NK-92 (cell line): ENCODE measurements around the gene ATP1A1.

Experiments
- DNase-seq: peaks from one replicate; lab custom pipeline; 2025; ENCODE audit not compliant: unreplicated experiment; lab: John Stamatoyannopoulos, UW

Gene ATP1A1

GRCh38 chr1:116370181-116370580, 2.9 kb upstream of the ATP1A1 start:
- DNase-seq = no peak

- DNase-seq = no peak
Measured at GRCh38 chr1:116371752-116372151, 1.3 kb upstream of the ATP1A1 start.

DNA sequence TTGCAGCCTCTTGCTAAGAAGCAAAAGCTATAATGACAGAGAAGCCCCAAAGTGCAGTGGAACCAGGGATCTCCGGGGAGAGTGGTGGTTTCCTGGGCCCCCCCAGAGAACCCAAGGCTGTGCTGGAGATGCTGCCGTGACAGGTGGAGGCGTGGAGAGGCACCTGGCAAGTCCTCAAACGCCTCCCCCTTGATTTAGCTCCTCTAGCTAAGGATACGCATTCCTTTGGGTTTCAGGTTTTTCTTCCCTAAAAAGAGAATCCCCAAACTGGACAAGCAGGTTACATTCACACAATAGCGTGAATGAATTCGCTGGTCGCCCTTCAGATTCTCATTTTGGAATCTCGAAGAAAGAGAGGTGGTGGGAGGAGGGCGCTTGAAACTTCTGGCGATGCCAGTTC, 853 bp upstream of the ATP1A1 start:
- no peak for DNase-seq

- DNase-seq = no peak
Measured at GRCh38 chr1:116373431-116374352, 648 bp downstream of the ATP1A1 start.

DNA sequence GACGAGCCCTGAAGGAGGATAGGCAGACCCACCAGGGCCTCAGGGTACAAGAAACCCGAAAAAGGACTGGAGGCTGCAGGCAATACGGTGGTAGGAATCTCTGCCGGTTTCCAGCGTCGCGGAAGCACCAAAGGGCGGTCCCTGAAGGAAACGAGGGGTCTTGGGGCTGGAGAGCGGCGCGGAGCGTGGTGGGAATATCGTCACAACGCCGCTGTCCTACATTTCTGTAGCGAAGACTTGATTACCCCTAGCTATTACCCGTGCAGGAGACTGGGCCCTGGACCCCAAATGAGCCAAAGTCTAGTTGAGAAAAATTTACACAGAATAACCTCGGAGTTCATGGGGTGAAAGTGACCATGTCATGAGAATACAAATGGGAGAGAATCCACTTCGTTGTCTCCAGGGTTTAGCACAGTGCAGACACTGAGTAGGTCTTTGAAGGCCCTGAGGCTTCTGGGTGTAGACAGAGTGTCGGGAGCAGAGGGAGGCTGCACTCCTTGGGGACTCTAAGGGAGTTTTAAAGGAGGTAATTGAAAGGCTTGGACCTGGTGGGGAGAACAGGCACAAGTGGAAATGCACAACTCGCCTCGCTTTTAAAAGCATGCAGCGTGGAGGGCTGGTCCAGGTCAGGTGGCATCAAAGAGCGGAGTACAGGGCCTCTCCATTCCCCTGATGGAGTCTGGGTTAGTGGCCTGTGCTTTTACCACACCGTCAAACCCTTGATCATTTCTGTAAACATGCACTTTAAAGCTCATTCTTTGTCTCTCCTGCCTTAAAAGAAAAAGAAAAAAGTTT, 1.5 kb downstream of the ATP1A1 start:
- no peak for DNase-seq

DNA sequence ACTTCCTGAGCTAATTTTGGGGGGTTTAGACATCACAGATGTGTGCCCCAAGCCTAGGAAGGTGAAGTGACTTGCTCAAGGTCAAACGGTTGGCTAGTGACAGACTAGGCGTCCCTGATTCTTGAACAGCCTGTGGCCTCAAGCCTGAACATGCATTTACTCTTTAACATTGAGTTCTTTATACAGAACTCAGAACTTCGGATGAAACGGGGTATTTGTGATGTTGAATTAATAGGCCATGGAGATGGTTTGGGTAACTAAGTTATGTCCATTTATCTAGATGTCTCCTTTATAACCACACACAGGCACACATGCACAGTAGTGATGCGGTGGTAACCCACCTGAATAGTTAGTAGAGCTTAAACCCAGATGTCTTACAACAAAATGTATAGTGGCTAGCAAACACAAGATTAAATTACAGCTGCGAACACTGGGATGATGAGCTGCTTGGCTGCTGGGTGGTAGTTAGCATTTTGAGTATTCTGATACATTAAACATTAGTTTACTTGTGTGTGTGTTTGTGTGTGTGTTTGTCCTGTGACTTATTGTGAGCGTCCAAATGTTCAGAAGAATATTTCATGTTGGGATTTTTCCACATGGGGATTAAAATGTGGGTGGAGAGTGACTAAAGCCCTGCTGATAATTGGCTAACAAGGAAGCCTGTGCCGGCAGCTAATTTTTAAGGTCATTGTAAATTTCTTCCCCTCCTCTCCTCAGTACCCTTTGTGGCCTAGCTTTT, 2.3 kb downstream of the ATP1A1 start:
- no peak for DNase-seq

- DNase-seq = no peak
Measured at GRCh38 chr1:116375887-116376728, 3.1 kb downstream of the ATP1A1 start.

DNA sequence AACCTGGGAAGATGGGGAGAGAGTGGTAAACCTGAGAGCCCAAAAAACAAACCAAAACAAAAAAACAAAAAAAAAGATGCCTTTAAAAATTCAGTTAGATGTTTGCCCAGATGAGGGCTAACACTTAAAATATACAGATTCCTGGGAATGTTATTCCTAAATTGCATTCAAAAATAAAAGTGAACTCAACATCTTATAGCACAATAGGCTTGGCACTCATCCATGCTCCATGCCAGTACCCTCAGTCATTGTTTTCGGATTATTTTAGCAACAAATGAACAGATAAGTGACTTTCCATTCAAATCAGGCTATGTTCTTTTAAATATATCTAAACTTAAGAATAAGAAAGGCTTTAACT, 3.7 kb downstream of the ATP1A1 start:
- DNase-seq = no peak

DNA sequence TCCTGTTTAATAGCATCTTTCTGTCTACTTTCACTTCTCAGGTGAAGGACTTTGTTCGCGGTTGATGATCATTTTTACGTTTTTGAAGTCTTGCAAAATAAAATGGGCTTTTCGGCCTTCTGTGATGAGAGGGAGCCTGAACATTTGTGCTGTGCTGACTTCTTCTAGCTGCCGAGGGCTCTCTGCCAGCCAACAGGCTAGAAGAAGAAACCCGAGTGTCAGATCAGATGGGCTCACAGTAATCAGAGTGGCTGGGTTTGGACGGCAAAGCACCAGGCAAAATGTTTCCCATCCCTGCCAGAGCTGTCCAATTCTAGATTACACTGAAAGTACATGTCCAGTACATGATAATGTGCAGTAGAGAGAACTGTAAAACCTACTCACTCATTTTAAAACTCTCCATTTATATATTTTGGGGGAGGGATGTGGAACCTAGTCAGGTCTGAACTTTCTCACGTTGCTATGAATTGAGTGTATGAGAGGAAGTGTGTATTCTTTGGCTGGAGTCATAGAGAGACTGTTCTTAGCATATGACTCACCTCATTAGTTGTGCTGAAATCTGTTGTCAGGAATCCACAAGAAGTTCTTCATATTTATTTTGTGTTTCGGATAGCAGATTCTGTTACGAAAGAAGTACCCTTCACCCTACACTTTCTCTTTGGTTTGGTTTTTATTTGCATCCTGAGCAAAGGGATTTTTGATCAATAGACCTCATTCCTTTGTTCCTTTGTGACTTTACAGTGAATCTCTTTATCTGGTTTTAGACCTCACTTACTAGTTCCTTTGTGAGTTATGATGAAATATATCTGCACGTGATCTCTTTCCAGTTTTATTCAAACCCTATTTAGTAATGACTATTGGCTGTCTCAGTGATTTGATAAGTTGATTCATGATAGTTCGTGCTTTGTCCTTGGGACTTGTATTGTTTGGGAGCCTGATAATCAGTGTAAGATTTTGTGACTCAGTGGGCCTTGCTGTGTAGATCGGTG, 4.8 kb downstream of the ATP1A1 start:
- no peak for DNase-seq

DNA sequence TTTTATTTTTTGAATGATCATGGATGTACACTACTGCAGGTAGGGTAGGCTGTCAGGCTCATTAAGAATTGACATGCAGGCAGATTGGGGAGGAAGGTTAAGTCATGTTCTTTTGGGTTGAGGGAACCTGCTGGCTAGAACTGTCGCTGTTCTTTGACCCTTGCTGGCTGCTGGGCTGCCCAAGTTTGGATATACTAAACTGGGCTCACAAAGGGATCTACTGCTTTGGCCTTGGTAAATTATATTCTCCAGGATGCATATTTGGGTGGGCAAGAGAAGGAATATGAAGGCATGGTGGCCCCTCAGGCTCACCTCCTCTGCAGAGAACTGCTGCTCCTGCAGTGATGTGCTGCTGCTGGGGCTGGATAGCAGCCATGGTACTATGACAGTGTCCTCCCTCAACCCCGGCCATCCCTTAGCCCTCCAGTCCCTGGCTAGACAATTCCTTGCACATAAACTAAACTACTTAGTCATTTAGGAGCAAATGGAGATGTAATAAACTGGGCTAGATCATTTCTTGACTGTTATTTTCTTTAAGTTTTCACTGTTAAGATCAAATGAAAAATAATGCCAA, 6.1 kb downstream of the ATP1A1 start:
- DNase-seq = no peak

DNA sequence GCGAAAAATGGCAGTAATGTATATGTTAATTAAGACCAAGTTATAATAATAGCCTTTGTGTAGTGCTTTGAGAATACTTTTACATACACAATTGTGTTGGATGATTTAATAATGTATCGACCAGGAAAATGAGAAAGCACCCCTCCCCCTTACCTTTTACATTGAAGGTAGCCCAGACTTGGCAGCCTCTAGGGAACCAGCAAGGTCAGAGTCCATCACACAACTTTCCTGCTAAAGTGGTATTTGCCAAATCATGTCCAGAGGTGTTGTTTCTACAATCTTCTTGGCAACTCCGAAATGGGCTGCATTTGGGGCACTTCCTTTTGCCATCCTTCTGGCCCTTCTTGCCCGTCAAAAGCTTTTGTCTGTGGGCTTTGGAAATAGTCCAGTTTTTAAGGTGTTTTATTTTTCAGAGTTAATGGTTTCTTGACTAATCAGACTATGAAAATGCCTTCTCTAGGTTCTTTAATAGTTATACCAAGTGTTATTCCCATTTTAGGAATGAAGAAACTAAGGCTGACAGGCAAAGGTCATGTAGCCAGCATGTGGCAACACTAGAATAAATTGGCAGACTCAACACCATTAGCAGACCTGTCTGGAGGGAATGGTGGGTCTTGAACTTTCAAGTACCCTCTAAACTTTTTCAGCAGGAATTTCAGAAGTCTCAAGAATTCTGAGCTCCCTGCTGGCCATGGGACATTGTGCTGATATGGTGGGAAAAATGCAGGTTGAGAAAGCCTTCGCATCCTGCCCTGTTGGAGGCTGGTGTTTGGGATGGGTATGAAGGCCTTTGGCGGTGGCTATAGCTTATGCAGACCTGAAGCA, 6.8 kb downstream of the ATP1A1 start:
- DNase-seq = no peak

DNA sequence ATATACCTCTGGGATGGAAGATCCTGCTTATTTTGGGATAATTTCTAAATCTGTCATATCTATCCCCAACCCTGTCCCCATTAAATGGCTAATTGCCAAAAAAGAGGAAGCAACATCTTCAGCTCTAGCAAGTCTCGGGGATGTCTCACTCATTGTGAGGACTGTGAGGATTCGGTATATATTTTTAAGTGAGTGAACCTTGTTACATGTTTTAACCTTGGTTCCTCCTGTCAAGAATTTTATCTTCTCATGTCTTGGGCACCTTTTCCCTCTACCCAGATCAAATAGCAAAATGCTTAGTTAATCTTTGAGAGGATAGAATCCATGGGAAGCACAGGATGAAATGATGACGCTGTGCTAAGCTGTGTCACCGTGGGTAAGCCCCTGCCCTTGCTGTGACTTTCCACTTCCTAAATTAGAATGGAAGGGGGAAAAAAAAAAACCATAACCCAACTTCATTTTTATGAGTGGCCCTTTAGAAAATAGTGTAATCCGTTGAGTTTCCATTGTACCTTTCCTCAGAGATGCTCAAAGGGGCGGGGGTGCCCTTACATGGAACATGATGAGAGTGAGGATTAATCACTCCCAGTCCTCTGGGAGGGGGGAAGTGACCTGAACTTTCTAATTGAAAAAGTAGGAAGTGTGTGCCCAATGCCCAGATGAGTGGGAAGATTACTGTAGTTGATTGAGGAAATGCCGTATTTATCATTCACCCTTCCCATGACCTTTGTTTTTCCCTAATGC, 7.6 kb downstream of the ATP1A1 start:
- DNase-seq = no peak

DNA sequence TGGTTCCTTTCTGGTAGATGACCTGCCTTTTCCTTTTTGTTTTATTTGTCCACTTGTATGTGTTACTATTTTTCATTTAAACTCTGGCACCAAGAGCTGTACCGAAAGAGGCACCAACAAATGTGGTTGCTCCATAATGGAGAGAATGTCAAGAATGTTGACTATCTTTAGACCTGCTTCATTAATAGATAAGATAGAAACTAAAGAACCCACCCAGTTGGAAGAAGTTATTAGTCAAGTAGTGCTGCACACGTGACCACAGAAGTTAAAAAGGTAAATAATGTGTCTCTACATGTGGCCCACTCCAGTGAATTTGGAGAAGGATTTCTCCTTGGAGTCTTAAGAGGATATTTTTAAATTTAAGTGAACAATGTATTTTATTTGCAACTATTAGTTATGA, 9.3 kb downstream of the ATP1A1 start:
- no peak for DNase-seq

DNA sequence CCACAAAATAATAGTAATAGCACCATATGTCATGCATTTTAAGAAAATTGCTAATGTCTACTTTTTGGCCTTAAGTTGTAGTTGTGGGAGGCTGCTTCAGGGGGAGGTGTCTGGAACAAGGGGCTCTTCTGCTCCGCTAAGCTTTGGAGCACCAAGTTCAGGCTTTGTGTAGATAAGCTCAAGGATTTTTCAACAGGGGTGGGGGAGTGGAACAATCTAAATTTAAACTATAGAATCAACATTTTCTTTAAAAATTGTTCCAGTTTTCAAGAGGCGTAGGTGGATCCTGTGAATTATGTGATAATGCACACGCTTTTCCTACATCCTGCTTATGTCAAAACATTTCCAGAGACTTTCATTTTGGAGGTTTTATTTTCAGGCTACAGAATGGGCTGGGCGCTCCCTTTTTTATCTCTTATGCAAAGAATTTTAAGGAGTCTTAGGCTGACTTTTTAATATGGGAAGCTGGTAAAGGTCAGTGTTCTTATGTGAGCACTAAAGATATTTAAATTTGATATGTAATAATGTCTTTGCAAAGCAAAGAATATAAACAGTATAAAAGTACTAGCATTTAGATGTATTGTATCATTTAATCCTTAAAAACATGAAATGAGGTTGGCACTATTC, 9.9 kb downstream of the ATP1A1 start:
- DNase-seq = no peak

GRCh38 chr1:116386042-116386441, 13.0 kb downstream of the ATP1A1 start:
- DNase-seq = no peak

GRCh38 chr1:116387551-116387950, 14.5 kb downstream of the ATP1A1 start:
- no peak for DNase-seq

DNA sequence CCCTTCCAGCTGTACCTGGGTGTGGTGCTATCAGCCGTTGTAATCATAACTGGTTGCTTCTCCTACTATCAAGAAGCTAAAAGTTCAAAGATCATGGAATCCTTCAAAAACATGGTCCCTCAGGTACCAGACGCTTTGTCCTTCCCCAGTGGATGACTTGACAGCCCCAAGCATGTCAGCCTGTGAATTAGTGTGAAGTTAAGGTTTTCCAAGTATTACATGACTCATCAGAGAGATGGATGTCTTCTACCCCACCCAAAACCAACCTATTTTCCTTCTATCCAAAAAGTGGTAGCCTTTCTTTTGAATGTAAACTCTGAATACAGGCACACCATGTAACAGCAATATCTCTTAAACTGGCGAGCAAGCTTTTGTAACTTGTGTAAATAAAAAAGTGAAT, 15.1 kb downstream of the ATP1A1 start:
- no peak for DNase-seq
